ENCODE results near the gene ADORA3. TPM values are rescaled to one million over a fixed set of nuclear protein-coding genes. Genes with fewer than 3 reads are reported as not detected.

ADORA3 gene
- total and polyA plus RNA-seq, 2 of the 4 experiments (the other 2 are of a cell fraction), result not detected

- peak overlapping the region; percentile 79 for H2AFZ ChIP-seq (replicated peaks; ENCODE audit: low read length, poor library complexity)
- CTCF ChIA-PET, result interaction anchor here (0.6 kb wide), 1 partner anchor 114 kb away, joined by 3 read pairs; no protein-coding TSS in a partner anchor
- BruUV-seq (replicated peaks), result no TSS peak
These were observed 38.3 kb upstream of the ADORA3 start for GRCh38 chr1:111541721-111542120.

More at GRCh38 chr1:111541721-111542120, 38.3 kb upstream of the ADORA3 start:
- Histone ChIP-seq H3K36me3 (ENCODE audit: control insufficient read depth, insufficient read depth, low read length) (no peaks in the 10 kb centered on the region), H3K56ac (ENCODE audit: extremely low read depth, insufficient read depth, low read length) (no peak overlapping the region), H3K9ac (ENCODE audit: low read depth, low read length) (no peak overlapping the region), H2BK5ac (ENCODE audit: low read depth, low read length, poor library complexity, severe bottlenecking) (no peak overlapping the region), H3K9me1 (ENCODE audit: insufficient read depth, low read length) (peaks cover 6% of the 10 kb centered on the region), H3K18ac (ENCODE audit: low read depth, low read length) (no peak overlapping the region), H4K91ac (ENCODE audit: insufficient read depth, low read depth, low read length) (peak overlapping the region; percentile 58; the same call in 1 of the 2 replicates), H4K20me1 (ENCODE audit: insufficient read depth, low read length) (no peaks in the 10 kb centered on the region), H2BK20ac (ENCODE audit: low read depth, low read length) (peak overlapping the region; percentile 77; the same call in 1 of the 2 replicates), H3K27ac (ENCODE audit: insufficient read depth, low read length) (no peak overlapping the region), H3K14ac (replicated peaks; ENCODE audit: low read depth, low read length) (peak overlapping the region; percentile 43), H4K8ac (ENCODE audit: low read depth in 2 of 2, low read length in 2 of 2) (peak overlapping the region in 1 of 2 experiments; percentile 64; a peak in 2 of 4 replicates), H2AK5ac (ENCODE audit: low read depth, low read length) (no peak overlapping the region), H3K27me3 (ENCODE audit: control insufficient read depth, insufficient read depth, low read length) (no peaks in the 10 kb centered on the region), H2AK9ac (replicated peaks; ENCODE audit: low read depth, low read length, poor library complexity) (no peak overlapping the region), H3K4me1 (ENCODE audit: control insufficient read depth, insufficient read depth, low read length) (peaks cover 7% of the 10 kb centered on the region; the same call in 1 of the 2 replicates), H2BK15ac (ENCODE audit: low read depth, low read length) (peak overlapping the region; percentile 59; the same call in 1 of the 3 replicates), H3K4me2 (ENCODE audit: low read depth, low read length) (no peak overlapping the region), H3K79me1 (ENCODE audit: low read depth in 1 of 2, low read length in 2 of 2) (peaks cover 0 to 3% of the 10 kb centered on the region in 2 experiments; a peak in 1 of 4 replicates), H3K4ac (ENCODE audit: low read depth, low read length) (peak overlapping the region; percentile 55; the same call in 1 of the 2 replicates), H2BK120ac (ENCODE audit: low read depth, low read length) (peak overlapping the region; percentile 84), H4K5ac (ENCODE audit: low read depth, low read length) (no peak overlapping the region; the same call in 1 of the 2 replicates), H3K9me3 (ENCODE audit: control insufficient read depth, insufficient read depth, low read length) (no peaks in the 10 kb centered on the region), H3K4me3 (ENCODE audit: insufficient read depth, low read depth, low read length) (no peak overlapping the region), H3K23ac (ENCODE audit: low read depth, low read length) (no peak overlapping the region)
- ATAC-seq (ENCODE audit: low read depth), result peak; percentile 44; the same call in 1 of the 2 replicates
- dilution Hi-C loops (cut with HindIII; ENCODE audit: low sequenced_read_pairs, unreplicated experiment), result no loop called here
- DNase-seq, result peak; percentile 37
- intact Hi-C loops (cut with micrococcal nuclease), result no loop called here
- no peak for TF ChIP-seq BHLHE40 (IDR thresholded peaks at IDR 0.05; ENCODE audit: low read depth, low read length)
- no peak for TF ChIP-seq POLR2A (IDR thresholded peaks at IDR 0.05; ENCODE audit: low read depth, low read length)
- TF ChIP-seq FOS (IDR thresholded peaks at IDR 0.05; ENCODE audit: low read depth, low read length), result no peak
- TF ChIP-seq RCOR1 (IDR thresholded peaks at IDR 0.05; ENCODE audit: insufficient replicate concordance, low read length), result no peak
- no peak for TF ChIP-seq CHD1 (IDR thresholded peaks at IDR 0.05; ENCODE audit: low read depth, low read length)
- no peak for TF ChIP-seq SMC3 (IDR thresholded peaks at IDR 0.05; ENCODE audit: low read depth, low read length)
- no peak for TF ChIP-seq ELK1 (IDR thresholded peaks at IDR 0.05; ENCODE audit: borderline replicate concordance, low read depth, low read length)
- no peak for TF ChIP-seq MXI1 (IDR thresholded peaks at IDR 0.05; ENCODE audit: borderline replicate concordance, low read depth, low read length)
- TF ChIP-seq NFE2L2 (IDR thresholded peaks at IDR 0.05; ENCODE audit: low read depth, low read length), result no peak
- no peak for TF ChIP-seq CEBPB (IDR thresholded peaks at IDR 0.05; ENCODE audit: low read depth, low read length)
- TF ChIP-seq MAFK (IDR thresholded peaks at IDR 0.05; ENCODE audit: low read depth, low read length), result no peak
- TF ChIP-seq MAZ (IDR thresholded peaks at IDR 0.05; ENCODE audit: borderline replicate concordance, low read depth, low read length), result no peak
- TF ChIP-seq, protein P1, sequence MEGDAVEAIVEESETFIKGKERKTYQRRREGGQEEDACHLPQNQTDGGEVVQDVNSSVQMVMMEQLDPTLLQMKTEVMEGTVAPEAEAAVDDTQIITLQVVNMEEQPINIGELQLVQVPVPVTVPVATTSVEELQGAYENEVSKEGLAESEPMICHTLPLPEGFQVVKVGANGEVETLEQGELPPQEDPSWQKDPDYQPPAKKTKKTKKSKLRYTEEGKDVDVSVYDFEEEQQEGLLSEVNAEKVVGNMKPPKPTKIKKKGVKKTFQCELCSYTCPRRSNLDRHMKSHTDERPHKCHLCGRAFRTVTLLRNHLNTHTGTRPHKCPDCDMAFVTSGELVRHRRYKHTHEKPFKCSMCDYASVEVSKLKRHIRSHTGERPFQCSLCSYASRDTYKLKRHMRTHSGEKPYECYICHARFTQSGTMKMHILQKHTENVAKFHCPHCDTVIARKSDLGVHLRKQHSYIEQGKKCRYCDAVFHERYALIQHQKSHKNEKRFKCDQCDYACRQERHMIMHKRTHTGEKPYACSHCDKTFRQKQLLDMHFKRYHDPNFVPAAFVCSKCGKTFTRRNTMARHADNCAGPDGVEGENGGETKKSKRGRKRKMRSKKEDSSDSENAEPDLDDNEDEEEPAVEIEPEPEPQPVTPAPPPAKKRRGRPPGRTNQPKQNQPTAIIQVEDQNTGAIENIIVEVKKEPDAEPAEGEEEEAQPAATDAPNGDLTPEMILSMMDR (conservative IDR thresholded peaks at IDR 0.05; ENCODE audit: low read depth, low read length), result no peak
- TF ChIP-seq, protein P2, sequence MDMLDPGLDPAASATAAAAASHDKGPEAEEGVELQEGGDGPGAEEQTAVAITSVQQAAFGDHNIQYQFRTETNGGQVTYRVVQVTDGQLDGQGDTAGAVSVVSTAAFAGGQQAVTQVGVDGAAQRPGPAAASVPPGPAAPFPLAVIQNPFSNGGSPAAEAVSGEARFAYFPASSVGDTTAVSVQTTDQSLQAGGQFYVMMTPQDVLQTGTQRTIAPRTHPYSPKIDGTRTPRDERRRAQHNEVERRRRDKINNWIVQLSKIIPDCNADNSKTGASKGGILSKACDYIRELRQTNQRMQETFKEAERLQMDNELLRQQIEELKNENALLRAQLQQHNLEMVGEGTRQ (IDR thresholded peaks at IDR 0.05; ENCODE audit: low read depth, low read length), result no peak
- TF ChIP-seq RFX5 (IDR thresholded peaks at IDR 0.05; ENCODE audit: low read depth, low read length), result no peak
- in situ Hi-C loops (cut with MboI; ENCODE audit: low sequenced_read_pairs), result no loop called here
- POLR2A ChIA-PET (ENCODE audit: unreplicated experiment), result interaction anchor here (0.5 kb wide), 1 partner anchor 30 kb away, joined by 3 read pairs; no protein-coding TSS in a partner anchor
- WGBS, 2 experiments (ENCODE audit: extremely low coverage in 2 of 2, insufficient read length in 1 of 2), result no CpG with 5 or more reads among the region's 4 CpGs
